HG02759 (cell line): ENCODE results near the gene TMEM190.
"Not testable (repeated sequence)": the region's sequence is repeated elsewhere in the genome, so short reads cannot be mapped to it uniquely, and the experiment has no call there.

Experiments used
- ATAC-seq: cut with Tn5 transposase; IDR thresholded peaks from one replicate; pipeline ENCODE4 v1.9.1; 2021; ENCODE audit warnings: mild to moderate bottlenecking, moderate library complexity; ENCODE audit not compliant: unreplicated experiment

TMEM190 gene

GRCh38 chr19:55376241-55376933, at the start of gene TMEM190:
Gene TMEM190, plus strand, starts transcription at chr19:55376826. Its CDS starts 28 bp downstream, at chr19:55376854.
- no peak for ATAC-seq

DNA sequence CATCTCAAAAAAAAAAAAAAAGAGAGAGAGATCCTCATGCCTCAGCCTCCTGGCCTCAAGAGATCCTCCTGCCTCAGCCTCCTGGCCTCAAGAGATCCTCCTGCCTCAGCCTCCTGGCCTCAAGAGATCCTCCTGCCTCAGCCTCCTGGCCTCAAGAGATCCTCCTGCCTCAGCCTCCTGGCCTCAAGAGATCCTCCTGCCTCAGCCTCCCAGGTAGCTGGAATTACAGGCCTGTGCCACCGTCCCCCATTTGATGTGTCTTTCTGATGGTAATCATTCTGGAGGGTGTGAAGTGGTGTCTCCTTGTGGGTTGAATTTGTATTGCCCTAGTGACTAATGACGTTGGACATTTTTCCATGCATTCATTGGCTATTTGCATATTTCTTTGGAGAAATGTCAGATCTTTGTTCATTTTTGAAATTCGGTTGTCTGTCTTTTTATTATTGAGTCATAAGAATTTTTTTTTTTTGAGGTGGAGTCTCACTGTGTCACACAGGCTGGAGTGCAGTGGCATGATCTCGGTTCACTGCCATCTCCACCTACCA, 47.8 kb upstream of the TMEM190 start:
- not testable (repeated sequence) for ATAC-seq

GRCh38 chr19:55329791-55330190, 46.8 kb upstream of the TMEM190 start:
- ATAC-seq = not testable (repeated sequence)

- ATAC-seq = no peak
Observed at GRCh38 chr19:55333870-55334269, 42.8 kb upstream of the TMEM190 start.

- ATAC-seq = no peak
Observed at GRCh38 chr19:55336101-55336500, 40.5 kb upstream of the TMEM190 start.

DNA sequence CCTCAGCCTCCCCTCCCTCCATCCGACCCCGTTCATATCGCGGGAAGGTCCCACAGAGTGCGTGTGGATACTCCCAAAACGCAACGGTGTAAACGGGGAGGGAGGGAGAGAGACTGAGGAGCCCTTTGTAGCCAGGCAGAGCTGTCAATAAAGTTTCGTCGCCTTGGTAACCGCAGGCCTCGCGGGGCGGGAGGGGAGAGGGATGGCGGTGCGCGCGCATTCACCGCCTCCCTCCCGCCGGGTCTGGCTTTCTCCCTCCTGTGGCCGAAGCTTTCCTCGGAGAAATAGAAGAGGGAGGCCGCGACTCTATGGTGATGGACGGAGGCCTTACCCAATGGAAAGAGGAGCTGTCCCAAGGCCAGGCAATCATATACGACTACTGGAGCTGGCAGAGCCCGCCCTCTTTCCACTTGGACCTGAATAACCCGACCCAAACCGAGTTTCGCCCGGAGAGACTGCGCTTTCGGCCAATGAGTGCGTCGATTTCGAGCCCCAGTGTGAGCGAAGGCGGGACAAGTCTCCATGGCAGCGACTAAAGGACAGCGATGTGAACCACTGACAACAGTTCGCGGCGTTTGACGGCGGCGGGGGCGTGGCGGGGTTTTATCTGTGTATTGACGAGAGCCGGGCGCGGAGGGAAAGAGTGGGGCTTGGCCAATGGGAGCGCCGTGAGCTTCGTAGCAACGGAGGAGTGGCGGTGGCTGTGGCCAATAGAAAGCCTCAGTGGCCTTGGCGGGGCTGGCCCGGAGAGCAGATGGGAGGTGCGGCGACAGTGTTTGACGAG, 37.3 kb upstream of the TMEM190 start, which contains the start of gene KMT5C:
TSS of gene KMT5C (plus strand) at position 772 of the 784 bp plus-strand sequence. CDS start 2,061 bp downstream, outside the sequence.
- ATAC-seq = peak; percentile 83

GRCh38 chr19:55339889-55340783, 36.5 kb upstream of the TMEM190 start:
- ATAC-seq = no peak

DNA sequence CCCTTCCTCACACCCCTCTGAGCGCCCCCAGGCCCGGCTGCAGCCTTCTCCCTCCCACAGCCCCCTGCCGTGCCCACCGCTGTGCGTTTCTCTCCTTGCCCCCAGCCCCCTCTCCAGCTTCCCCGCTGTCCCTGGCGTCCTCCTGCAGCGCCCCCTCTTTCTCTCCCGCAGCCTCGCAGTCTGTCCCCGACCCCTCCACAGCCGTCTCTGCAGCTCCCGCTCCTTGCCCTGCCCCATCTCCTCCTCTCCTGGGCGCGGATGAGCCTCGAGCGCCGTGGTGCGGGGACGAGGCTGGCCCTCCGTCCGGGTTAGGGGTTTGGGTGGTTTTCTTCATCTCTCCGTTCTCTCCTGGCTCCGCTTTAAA, 35.9 kb upstream of the TMEM190 start:
- no peak for ATAC-seq

DNA sequence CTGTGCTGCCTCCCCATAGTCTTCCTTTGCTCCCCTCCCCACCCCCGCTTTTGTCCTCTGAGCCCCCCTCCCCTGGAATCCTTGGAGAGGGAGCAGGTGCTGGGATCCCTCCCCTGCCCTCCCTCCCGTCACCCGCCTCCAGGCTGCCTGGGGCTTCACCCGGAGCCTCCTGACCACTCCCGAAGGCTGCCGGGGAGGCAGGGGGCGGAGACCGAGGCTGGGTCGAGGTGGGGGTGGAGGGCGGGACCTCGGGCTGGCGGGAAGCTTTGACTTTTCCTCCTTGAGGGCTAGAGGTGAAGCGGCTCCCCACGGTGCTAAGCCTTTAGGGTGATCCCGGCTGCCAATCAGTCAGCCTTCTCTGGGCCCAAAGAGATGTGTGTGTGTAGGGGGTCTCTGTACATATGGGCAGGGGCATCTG, 35.4 kb upstream of the TMEM190 start:
- no peak for ATAC-seq

DNA sequence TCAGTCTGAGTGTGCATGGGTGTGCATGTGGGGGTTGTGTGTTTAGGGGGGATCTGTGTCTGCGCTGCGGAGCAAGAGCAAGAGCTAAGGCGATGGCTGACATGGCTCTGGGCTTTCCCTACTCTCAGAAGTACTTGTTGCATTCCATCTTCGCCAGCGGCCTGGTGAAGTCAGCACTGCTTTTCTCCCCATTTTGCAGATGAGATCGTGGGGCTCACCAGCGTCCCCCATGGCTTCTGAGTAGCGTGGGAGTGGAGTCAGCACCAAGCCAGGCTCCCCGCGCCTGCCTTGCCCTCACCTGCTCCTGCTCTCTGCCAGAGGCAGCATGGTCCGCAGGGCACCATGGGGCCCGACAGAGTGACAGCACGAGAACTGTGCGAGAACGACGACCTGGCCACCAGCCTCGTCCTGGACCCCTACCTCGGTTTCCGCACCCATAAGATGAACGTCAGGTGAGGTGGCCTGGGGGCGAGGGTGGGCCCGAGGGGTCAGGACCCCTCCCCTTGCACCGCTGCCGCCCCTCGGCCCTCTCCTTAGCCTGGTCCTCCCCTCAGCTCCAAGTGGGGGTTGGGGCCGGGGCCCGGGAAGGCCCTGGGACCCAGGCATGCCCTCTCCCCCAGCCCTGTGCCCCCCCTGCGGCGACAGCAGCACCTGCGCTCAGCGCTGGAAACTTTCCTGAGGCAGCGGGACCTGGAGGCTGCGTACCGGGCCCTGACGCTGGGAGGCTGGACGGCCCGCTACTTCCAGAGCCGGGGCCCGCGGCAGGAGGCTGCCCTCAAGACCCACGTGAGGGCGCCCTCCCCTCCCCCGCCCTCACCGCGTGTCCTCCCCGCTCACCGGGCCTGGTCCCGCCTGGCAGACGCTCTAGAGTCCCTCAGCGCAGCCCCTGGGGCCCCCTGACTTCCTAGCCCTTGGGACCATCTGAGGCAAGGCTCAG, 34.8 kb upstream of the TMEM190 start:
- no peak for ATAC-seq

GRCh38 chr19:55344444-55344843, 32.2 kb upstream of the TMEM190 start:
- no peak for ATAC-seq

DNA sequence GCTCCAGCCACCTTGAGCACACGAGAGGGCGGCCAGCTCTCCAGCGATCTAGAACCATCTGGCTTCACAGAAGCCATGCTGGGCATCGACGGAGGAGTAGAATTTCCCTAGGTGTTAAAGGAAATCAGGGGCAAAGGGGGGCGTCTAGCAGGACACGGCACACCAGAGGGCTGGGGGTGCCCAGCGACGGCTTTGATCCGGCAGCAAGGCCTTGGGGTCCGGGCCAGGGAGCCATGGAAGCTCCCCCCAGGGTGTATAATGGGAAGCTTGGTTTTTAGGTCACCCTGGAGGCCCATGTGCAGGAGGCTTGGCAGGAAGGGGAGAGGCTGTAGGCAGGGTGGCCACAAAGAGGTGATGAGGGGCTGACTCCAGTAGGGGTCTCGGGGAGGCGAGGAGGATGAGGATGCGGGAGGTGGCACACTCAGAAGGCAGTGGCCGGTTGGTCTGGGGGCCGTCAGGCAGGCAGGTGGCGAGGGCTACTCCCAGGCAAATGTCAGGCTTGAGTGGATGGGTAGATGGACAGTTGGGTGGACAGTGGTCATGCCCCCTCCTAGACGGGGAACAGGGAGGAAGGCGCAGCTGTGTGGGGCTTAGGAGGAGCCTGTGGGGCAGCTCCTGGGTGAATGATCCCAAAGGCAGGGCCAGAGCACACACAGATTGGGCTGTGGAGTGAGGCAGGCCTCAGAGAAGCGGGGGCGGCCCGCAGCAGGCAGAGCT, 31.4 kb upstream of the TMEM190 start:
- ATAC-seq = no peak

- ATAC-seq = no peak
Observed at GRCh38 chr19:55345818-55346724, 30.6 kb upstream of the TMEM190 start.

DNA sequence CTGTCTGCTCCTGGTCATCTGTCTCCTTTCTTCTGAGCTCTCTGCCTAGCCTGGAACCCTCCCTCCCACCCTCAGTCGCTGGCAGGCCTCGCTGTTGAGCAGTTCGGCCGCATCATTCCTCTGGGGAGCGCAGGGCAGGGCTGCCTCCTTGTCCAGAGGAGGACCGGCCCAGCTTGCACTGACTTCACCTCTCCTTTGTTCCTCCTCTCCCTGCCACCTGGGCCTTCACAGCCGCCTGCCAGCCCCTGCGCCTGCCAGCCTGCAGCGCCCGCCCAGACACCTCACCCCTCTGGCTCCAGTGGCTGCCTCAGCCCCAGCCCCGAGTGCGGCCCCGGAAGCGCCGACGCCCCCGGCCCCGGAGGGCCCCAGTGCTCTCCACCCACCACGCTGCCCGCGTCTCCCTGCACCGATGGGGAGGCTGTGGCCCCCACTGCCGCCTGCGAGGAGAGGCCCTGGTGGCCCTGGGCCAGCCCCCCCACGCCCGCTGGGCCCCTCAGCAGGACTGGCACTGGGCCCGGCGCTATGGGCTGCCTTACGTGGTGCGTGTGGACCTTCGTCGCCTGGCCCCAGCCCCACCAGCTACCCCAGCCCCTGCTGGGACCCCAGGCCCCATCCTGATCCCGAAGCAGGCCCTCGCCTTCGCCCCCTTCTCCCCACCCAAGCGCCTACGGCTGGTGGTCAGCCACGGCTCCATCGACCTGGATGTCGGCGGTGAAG, 29.7 kb upstream of the TMEM190 start:
- no peak for ATAC-seq

- no peak for ATAC-seq
Observed at GRCh38 chr19:55347442-55348009, 29.1 kb upstream of the TMEM190 start.

- ATAC-seq = no peak
Observed at GRCh38 chr19:55348317-55349034, 28.1 kb upstream of the TMEM190 start.
